Panc1 (cell line): ENCODE data around the gene RGMA. TPM values are rescaled to one million over a fixed set of nuclear protein-coding genes. Genes with fewer than 3 reads are reported as not detected.

Experiments
- ATAC-seq: fragments of 200-7000 bp; cut with Tn5 transposase; 2 replicates; pipeline ENCODE4 v1.9.1; 2020; ENCODE audit warnings: mild to moderate bottlenecking, moderate library complexity
- BruUV-seq: library from RNA; stranded (reverse); fragments of 400-500 nt; replicated peaks from 2 replicates; lab custom pipeline; 2021; lab: Mats Ljungman, UMichigan
- CTCF ChIA-PET: fragments of 300-600 bp; sonication (Branson Sonifier 250); formaldehyde crosslinking; loops from one replicate; lab custom pipeline; 2022; ENCODE audit warnings: antibody characterized with exemption; lab: Charles Lee
- POLR2A ChIA-PET: fragments of 300-600 bp; sonication (Branson Sonifier 250); formaldehyde crosslinking; loops from one replicate; lab custom pipeline; 2022; ENCODE audit warnings: antibody characterized with exemption; lab: Charles Lee
- DNase-seq: peaks from one replicate; pipeline ENCODE4 v3.0.0-alpha.2; 2010; ENCODE audit warnings: low read depth, low spot score
- H3K27ac ChIP-seq: 2 replicates; pipeline ENCODE4 v1.5.1; 2011; ENCODE audit warnings: mild to moderate bottlenecking, low read length, inconsistent platforms
- H3K27me3 ChIP-seq: fragments of 200-500 bp; sonication (Bioruptor generic); 2 replicates; pipeline ENCODE4 v1.6.0; 2014; ENCODE audit warnings: low read length, inconsistent platforms; ENCODE audit not compliant: control insufficient read depth, insufficient read depth
- H3K36me3 ChIP-seq: fragments of 200-500 bp; sonication (Bioruptor generic); 2 replicates; pipeline ENCODE4 v1.5.1; 2014; ENCODE audit warnings: inconsistent platforms, mild to moderate bottlenecking, low read length, moderate library complexity; ENCODE audit not compliant: control insufficient read depth, insufficient read depth
- H3K4me1 ChIP-seq: 2 replicates; pipeline ENCODE4 v1.5.1; 2011; ENCODE audit warnings: inconsistent platforms, mild to moderate bottlenecking, low read length, moderate library complexity; ENCODE audit not compliant: control insufficient read depth, insufficient read depth
- H3K4me3 ChIP-seq, 2 experiments: 2 replicates each; pipeline ENCODE4 v1.5.1; 2011 to 2012; ENCODE audit warnings: low read depth in 2 of 2, low read length in 2 of 2, mild to moderate bottlenecking in 2 of 2, inconsistent platforms in 1 of 2, moderate library complexity in 1 of 2
- H3K9me3 ChIP-seq: fragments of 200-500 bp; sonication (Bioruptor generic); 2 replicates; pipeline ENCODE4 v1.5.1; 2014; ENCODE audit warnings: low read depth, mild to moderate bottlenecking, inconsistent platforms, low read length, moderate library complexity; ENCODE audit not compliant: control insufficient read depth, insufficient read depth
- POLR2AphosphoS5 ChIP-seq: IDR thresholded peaks from 2 replicates; pipeline ENCODE4 v1.6.1; 2012; ENCODE audit warnings: mild to moderate bottlenecking, low read depth, low read length, moderate library complexity
- REST ChIP-seq, 2 experiments: IDR thresholded peaks; 2 replicates each; pipeline ENCODE4 v1.6.1; 2011 to 2012; ENCODE audit warnings: low read depth in 2 of 2, control low read depth in 1 of 2, low read length in 1 of 2, mild to moderate bottlenecking in 1 of 2, moderate library complexity in 1 of 2; ENCODE audit not compliant: insufficient read depth in 1 of 2
- SIN3A ChIP-seq: IDR thresholded peaks from 2 replicates; pipeline ENCODE4 v1.6.1; 2012; ENCODE audit warnings: low read depth, mild to moderate bottlenecking, low read length, moderate library complexity, borderline replicate concordance; ENCODE audit not compliant: insufficient read depth
- TCF7L2 ChIP-seq: IDR thresholded peaks from 2 replicates; pipeline ENCODE4 v1.6.1; 2011; ENCODE audit warnings: mild to moderate bottlenecking, low read depth, low read length, inconsistent platforms
- in situ Hi-C: cut with HindIII; loops from 2 replicates; pipeline ENCODE4 v1.10.0; 2016; ENCODE audit warnings: low sequenced_read_pairs, low pct_unique_long_range_greater_than_20kb
- intact Hi-C: fragments of 100-400 bp; cut with micrococcal nuclease; formaldehyde crosslinking; loops from one replicate; pipeline ENCODE4 v1.10.0; 2022; ENCODE audit not compliant: unreplicated experiment
- total RNA-seq: library from RNA; stranded (reverse); gene quantifications from one replicate; pipeline ENCODE4 v1.2.1, GENCODE V29; 2021; ENCODE audit not compliant: unreplicated experiment
- TF ChIP-seq, protein P1 (sequence below): fragments of 450-650 bp; IDR thresholded peaks from 2 replicates; pipeline ENCODE4 v1.5.1; 2017; ENCODE audit warnings: mild to moderate bottlenecking

The RGMA gene
- total RNA-seq, 1 experiment from 2014 or later, result 0.62 TPM

- H3K27me3 ChIP-seq, result no peaks in the 10 kb centered on the region
- in situ Hi-C loops (no loop called here), intact Hi-C loops (no loop called here)
- no TSS peak for BruUV-seq
- H3K9me3 ChIP-seq, result no peaks in the 10 kb centered on the region
- no peaks in the 10 kb centered on the region for H3K36me3 ChIP-seq
- POLR2A ChIA-PET, result no interaction called here
- no peak overlapping the region for H3K4me3 ChIP-seq
- TF ChIP-seq, protein P1, sequence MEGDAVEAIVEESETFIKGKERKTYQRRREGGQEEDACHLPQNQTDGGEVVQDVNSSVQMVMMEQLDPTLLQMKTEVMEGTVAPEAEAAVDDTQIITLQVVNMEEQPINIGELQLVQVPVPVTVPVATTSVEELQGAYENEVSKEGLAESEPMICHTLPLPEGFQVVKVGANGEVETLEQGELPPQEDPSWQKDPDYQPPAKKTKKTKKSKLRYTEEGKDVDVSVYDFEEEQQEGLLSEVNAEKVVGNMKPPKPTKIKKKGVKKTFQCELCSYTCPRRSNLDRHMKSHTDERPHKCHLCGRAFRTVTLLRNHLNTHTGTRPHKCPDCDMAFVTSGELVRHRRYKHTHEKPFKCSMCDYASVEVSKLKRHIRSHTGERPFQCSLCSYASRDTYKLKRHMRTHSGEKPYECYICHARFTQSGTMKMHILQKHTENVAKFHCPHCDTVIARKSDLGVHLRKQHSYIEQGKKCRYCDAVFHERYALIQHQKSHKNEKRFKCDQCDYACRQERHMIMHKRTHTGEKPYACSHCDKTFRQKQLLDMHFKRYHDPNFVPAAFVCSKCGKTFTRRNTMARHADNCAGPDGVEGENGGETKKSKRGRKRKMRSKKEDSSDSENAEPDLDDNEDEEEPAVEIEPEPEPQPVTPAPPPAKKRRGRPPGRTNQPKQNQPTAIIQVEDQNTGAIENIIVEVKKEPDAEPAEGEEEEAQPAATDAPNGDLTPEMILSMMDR, result no peak
- TF ChIP-seq SIN3A (no peak), REST (IDR thresholded peaks at IDR 0.05; ENCODE audit: insufficient read depth in 1 of 2, low read depth in 2 of 2, low read length in 1 of 2) (no peak), TCF7L2 (no peak), POLR2AphosphoS5 (no peak)
- no peak for DNase-seq
- ATAC-seq, result no peak
- H3K27ac ChIP-seq, result no peak overlapping the region
- H3K4me1 ChIP-seq, result no peaks in the 10 kb centered on the region; the same call in 1 of the 2 replicates
- CTCF ChIA-PET, result no interaction called here
Measured at GRCh38 chr15:93047621-93048425, 41.2 kb downstream of the RGMA start.

DNA sequence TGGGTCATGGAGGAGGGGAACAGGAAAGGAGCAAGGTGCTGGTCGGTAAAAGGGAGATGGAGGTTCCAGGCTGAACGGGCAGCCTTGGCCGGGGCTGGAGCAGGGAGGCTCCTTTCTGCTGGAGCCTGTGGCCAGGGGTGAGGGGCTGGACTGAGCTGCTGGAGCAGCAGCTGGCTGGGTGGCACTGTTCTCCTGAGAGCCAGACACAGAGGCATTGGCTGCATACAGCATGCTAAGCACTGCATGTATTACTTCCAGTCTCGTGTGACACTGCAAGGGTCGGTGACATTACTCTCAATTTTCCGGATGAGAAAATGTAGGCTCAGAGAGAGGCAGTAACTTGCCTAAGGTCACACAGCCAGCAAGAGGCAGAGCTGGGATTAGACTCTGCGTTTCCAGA, 42.3 kb downstream of the RGMA start:
- Histone ChIP-seq H3K9me3 (no peaks in the 10 kb centered on the region), H3K27ac (no peak overlapping the region), H3K4me3 (no peak overlapping the region), H3K36me3 (no peaks in the 10 kb centered on the region), H3K4me1 (no peaks in the 10 kb centered on the region; the same call in 1 of the 2 replicates), H3K27me3 (no peaks in the 10 kb centered on the region)
- in situ Hi-C loops (no loop called here), intact Hi-C loops (no loop called here)
- no peak for ATAC-seq
- CTCF ChIA-PET, result no interaction called here
- no peak for DNase-seq
- no peak for TF ChIP-seq REST (IDR thresholded peaks at IDR 0.05; ENCODE audit: insufficient read depth in 1 of 2, low read depth in 2 of 2, low read length in 1 of 2)
- TF ChIP-seq, protein P1, result no peak
- POLR2A ChIA-PET, result no interaction called here
- BruUV-seq, result no TSS peak
